Measurements from ENCODE around the gene CCNL2. TPM values are rescaled to one million over a fixed set of nuclear protein-coding genes. Genes with fewer than 3 reads are reported as not detected.

The CCNL2 gene
- total and polyA plus RNA-seq, 9 donors: 71.1 to 245 (median 196) TPM

GRCh38 chr1:1434824-1435105, 35.6 kb upstream of the CCNL2 start:
- Histone ChIP-seq H3K27ac (peak overlapping the region; percentile 42 to 96), H3K4me1 (ENCODE audit: insufficient read depth) (peaks cover 48% of the 10 kb centered on the region), H3K36me3 (no peaks in the 10 kb centered on the region), H3K27me3 (no peaks in the 10 kb centered on the region), H3K9me3 (no peaks in the 10 kb centered on the region), H3K4me3 (peak overlapping the region; percentile 49)
- WGBS, 3 donors: 66 to 80% (median 76%) methylated on average over 4 of the region's 4 CpGs
- no peak for DNase-seq
- TF ChIP-seq POLR2A (IDR thresholded peaks at IDR 0.05) (no peak), EP300 (IDR thresholded peaks at IDR 0.05) (no peak), CTCF (IDR thresholded peaks at IDR 0.05) (no peak)
- intact Hi-C loops (cut with DNase I): no loop called here

- TF ChIP-seq POLR2A (IDR thresholded peaks at IDR 0.05) (no peak), CTCF (IDR thresholded peaks at IDR 0.05) (peak in 1 of 3 donors; percentile 13)
- Histone ChIP-seq H3K27ac (peak overlapping the region; percentile 83 to 96), H3K4me1 (ENCODE audit: insufficient read depth) (peaks cover 52% of the 10 kb centered on the region), H3K36me3 (no peaks in the 10 kb centered on the region), H3K27me3 (no peaks in the 10 kb centered on the region), H3K4me3 (no peak overlapping the region), H3K9me3 (no peaks in the 10 kb centered on the region)
- WGBS, 3 donors: 13 to 21% (median 19%) methylated on average over 22 to 32 of the region's 32 CpGs
- DNase-seq: peak; percentile 78 to 89 (median 82)
- intact Hi-C loops (cut with DNase I): no loop called here
Measured at GRCh38 chr1:1434131-1434823, 35.1 kb upstream of the CCNL2 start.

DNA sequence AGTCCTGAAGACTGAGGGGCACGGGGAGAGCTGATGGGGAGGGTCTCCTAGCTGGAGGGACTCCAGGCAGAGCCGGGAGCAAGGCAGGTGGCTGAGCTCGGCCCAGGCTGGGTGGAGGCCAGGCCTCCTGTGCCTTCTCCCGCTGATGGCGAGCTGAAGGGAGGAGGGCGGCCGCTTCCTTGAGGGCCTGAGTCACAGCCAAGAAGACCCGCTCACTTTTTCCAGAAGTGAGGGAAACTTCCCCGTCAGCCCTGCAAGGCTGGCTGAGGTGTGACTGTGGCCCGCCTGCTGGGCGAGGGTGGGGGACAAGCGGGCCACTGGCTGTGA, 34.6 kb upstream of the CCNL2 start:
- TF ChIP-seq EP300 (IDR thresholded peaks at IDR 0.05) (no peak), CTCF (IDR thresholded peaks at IDR 0.05) (no peak), POLR2A (IDR thresholded peaks at IDR 0.05) (no peak)

DNA sequence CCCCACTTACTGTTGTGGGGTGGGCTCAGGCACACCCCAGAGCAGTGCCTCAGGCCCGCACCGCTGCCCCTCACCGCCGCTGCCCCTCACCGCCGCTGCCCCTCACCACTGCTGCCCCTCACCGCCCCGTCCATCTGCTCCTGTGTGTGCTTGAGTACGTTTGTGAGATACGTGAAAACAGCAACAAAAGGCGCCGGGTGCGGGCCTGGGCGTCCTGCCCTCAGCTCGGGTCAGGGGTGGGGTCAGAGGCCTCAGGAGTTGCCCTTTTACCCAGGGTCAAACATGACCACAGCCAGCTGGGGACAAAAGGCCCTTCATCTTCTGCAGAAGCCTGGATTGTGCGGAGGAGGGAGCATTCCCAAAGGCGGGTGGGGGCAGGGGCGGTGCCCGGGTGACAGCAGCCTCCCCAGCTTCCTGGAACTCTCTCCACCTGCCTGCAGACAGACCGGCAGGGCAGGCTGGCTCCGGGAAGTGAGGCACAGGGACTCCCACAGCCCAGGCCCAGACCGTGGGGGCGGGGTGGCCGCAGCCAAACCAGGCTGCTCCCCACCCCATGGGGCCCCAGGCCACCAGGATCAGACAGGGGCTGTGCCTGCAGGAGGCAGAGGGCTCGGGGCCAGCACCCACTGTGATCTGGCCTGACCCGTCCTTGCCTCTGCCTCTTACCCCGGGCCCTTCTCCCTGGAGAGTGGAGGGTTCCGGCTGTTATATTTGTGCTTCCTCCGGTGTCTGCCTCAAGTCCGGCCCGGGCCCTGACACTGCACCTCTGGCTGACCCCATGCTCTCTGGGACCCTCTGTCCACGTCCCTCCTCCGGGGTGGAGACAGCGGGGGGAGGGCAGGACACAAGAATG, 34.0 kb upstream of the CCNL2 start:
- Histone ChIP-seq H3K27ac (peak overlapping the region; percentile 83 to 96), H3K4me3 (no peak overlapping the region), H3K36me3 (no peaks in the 10 kb centered on the region), H3K4me1 (ENCODE audit: insufficient read depth) (peaks cover 52% of the 10 kb centered on the region), H3K27me3 (no peaks in the 10 kb centered on the region), H3K9me3 (no peaks in the 10 kb centered on the region)
- 40 to 49% (median 40%) methylated on average over 32 to 34 of the region's 34 CpGs for WGBS, 3 donors
- DNase-seq: peak; percentile 65 to 74 (median 67)
- intact Hi-C loops (cut with DNase I): no loop called here
- TF ChIP-seq POLR2A (IDR thresholded peaks at IDR 0.05): peak; percentile 19
- TF ChIP-seq EP300 (IDR thresholded peaks at IDR 0.05): no peak

More for the DNA sequence above, 34.6 kb upstream of the CCNL2 start:
- intact Hi-C loops (cut with DNase I): no loop called here
- peak; percentile 61 to 72 (median 68) for DNase-seq
- Histone ChIP-seq H3K4me1 (ENCODE audit: insufficient read depth) (peaks cover 52% of the 10 kb centered on the region), H3K36me3 (no peaks in the 10 kb centered on the region), H3K27ac (peak overlapping the region; percentile 83 to 96), H3K4me3 (no peak overlapping the region), H3K9me3 (no peaks in the 10 kb centered on the region), H3K27me3 (no peaks in the 10 kb centered on the region)
- WGBS, 3 donors: 7 to 22% (median 10%) methylated on average over 9 to 12 of the region's 12 CpGs

Data from ovary (tissue), 9 donors.